ENCODE measurements around the gene ENAH.

DNA sequence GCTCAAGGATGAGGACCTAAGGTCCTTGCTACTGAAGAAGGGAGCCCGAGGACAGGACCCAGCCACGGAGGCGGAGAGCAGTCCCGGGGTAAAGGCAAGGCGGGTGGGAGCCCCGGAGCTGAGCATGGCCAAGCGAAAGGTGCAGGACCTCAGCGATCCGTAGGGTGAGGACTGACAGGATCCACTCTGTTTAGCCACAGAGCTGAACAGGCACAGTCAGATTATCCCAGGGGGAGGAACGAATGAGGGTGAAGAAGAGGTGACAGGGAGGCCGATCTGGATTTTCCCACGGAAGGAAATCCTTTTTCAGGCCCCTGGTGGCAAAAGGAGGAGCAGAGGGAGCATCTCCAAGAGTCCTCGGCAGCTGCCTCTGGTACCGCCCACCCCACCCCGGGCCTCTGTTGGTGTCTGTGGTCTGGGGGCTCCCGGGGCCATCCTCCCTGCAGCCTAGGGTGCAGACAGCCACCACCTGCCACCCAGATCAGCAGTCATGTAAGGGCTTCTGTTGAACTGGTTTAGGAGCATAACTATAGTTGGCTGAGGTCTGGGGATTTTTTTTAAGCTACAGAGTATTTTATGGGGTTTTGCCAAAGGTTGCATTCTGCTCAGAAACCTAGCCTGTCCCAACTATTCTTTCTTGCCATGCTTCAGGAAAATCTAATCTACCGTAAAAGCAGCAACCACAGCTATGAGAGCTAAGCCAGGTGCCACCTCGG lies 192.7 kb downstream of the ENAH start:
- TF ChIP-seq EP300 (IDR thresholded peaks at IDR 0.05; ENCODE audit: borderline replicate concordance) (no peak), CREB1 (IDR thresholded peaks at IDR 0.05; ENCODE audit: low read depth) (no peak), EGR1 (IDR thresholded peaks at IDR 0.05) (no peak), TAF1 (IDR thresholded peaks at IDR 0.05; ENCODE audit: low read depth) (no peak), TEAD4 (IDR thresholded peaks at IDR 0.05) (no peak), TCF12 (IDR thresholded peaks at IDR 0.05; ENCODE audit: low read depth) (no peak)
- TF ChIP-seq, protein P1, sequence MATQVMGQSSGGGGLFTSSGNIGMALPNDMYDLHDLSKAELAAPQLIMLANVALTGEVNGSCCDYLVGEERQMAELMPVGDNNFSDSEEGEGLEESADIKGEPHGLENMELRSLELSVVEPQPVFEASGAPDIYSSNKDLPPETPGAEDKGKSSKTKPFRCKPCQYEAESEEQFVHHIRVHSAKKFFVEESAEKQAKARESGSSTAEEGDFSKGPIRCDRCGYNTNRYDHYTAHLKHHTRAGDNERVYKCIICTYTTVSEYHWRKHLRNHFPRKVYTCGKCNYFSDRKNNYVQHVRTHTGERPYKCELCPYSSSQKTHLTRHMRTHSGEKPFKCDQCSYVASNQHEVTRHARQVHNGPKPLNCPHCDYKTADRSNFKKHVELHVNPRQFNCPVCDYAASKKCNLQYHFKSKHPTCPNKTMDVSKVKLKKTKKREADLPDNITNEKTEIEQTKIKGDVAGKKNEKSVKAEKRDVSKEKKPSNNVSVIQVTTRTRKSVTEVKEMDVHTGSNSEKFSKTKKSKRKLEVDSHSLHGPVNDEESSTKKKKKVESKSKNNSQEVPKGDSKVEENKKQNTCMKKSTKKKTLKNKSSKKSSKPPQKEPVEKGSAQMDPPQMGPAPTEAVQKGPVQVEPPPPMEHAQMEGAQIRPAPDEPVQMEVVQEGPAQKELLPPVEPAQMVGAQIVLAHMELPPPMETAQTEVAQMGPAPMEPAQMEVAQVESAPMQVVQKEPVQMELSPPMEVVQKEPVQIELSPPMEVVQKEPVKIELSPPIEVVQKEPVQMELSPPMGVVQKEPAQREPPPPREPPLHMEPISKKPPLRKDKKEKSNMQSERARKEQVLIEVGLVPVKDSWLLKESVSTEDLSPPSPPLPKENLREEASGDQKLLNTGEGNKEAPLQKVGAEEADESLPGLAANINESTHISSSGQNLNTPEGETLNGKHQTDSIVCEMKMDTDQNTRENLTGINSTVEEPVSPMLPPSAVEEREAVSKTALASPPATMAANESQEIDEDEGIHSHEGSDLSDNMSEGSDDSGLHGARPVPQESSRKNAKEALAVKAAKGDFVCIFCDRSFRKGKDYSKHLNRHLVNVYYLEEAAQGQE (IDR thresholded peaks at IDR 0.05; ENCODE audit: low read depth) = no peak
- TF ChIP-seq, protein P2, sequence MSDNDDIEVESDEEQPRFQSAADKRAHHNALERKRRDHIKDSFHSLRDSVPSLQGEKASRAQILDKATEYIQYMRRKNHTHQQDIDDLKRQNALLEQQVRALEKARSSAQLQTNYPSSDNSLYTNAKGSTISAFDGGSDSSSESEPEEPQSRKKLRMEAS (IDR thresholded peaks at IDR 0.05) = no peak

Data from Ishikawa (cell line).